HG02588 (cell line): ENCODE measurements around the gene PPM1H.
"Not testable (repeated sequence)": the region's sequence is repeated elsewhere in the genome, so short reads cannot be mapped to it uniquely, and the experiment has no call there.

Source experiments
- ATAC-seq: cut with Tn5 transposase; IDR thresholded peaks from one replicate; pipeline ENCODE4 v1.9.1; 2021; ENCODE audit warnings: mild to moderate bottlenecking, moderate library complexity; ENCODE audit not compliant: unreplicated experiment

PPM1H gene

DNA sequence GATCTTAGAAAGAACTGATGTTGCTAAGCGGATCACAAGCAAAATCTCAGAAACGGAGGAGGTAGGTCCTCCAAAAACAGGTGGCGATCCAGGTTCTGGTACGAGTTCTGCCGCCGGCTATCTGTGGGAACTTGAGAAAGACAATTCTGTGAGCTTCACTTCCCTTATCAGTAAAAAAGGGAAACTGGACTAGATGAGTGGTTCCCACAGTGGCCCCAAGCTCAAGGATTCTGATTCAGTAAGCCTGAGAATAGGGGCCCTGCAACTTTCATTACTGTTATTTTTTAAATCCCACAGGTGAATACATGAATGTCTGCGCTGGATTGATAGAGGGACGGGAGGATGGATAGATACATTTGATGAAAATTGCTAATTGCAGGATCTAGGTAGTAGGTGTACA lies 160.2 kb downstream of the PPM1H start:
- no peak for ATAC-seq

DNA sequence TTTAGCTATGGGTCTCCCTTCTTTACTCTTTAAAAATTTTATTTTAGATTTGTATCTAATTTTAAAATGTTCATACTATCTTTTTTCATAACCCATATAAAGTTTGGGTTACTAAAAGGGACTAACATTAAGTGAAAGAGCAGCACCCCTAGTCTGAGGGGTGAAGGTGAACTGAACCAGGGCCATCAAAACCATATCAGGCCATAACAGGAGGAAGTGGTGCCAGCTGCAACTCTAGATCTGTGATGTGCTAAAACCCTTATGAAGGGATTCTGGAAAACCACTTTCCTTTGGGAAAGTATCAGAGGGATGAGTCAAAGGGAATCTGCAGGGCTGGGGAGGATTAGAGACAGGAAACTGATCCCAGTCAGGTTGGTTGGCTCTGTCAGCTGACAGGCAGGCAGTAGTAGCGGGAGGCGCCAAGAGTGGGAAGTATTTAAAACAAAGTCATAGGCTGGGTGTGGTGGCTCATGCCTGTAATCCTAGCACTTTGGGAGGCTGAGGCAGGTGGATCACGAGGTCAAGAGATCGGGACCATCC lies 162.5 kb downstream of the PPM1H start:
- no peak for ATAC-seq

DNA sequence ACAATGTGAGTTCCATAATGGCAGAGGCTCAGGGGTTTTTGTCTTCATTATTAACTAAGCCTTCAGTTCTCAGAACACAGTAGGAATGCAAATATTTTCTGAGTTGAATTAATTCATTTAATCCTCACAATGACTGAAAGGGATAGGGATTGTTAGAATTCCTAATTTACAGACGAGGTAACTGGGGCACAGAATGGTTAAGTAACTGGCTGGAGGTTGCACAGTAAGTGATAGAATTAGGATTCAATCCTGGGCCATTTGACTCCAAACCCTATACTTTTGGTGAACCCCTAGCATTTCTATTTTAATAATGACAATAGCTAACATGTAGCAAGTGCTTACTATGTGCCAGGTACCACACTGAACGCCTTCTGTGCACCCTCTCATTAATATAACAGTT lies 163.1 kb downstream of the PPM1H start:
- no peak for ATAC-seq

DNA sequence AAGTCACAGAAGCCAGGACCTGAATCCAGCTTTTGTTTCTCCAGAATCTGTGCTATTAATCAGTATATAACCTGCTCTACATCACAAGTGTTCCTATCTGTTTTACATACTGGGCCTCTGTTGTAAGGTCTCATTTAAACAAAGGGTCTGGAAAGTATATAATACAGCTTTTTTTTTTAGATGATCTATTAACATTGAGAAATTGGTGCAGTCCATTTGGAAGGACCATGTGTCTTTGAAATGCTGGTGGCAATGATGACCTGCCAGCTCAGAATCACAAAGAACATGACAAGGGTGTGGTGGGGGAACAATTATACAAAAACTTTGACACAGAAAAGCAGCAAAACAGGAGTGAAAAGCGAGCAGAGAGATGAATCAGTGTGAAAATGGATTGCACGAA lies 164.6 kb downstream of the PPM1H start:
- no peak for ATAC-seq

DNA sequence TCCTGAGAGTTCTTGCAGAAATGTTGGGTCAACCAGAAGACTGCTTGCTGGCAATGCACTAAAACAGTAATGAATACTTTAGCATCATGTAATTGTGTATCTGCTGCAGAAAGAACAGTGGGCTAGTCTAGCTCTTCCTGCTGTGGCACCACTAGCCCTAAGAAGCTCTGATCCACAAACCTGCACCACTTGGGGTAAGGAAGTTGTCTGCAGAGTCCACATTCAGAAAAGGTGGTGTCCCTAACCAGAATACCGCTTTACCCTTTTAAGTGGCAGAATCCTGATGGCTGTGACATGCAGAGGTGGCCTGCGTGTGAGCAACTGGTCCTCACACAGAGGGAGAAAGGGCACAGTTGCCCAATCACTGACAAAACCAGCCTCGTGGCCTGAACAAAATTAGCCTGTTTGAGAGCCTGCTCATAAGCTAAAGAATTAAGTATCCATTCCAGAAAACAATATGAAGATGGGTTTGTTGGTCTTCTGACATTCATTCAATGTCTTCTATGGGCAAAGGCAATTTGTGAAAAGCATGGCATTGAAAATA lies 165.8 kb downstream of the PPM1H start:
- ATAC-seq = no peak

DNA sequence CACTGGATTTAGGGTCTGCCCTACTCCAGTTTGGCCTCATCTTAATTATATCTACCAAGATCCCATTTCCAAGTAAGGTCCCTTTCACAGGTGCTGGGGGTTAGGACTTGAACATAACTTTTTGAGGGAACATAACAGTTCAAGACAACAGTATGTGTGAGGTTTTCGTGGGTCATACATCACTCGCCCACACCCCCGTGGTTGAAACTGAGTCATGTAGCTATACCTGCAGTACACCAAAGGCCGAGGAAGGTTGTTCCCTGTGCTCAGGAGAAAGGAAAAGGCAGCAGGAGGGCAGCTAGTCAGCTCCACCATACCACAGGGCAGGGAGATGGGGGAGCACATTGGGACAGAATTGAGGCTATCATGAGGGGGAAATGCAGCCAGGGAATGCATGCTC lies 167.0 kb downstream of the PPM1H start:
- ATAC-seq = no peak

DNA sequence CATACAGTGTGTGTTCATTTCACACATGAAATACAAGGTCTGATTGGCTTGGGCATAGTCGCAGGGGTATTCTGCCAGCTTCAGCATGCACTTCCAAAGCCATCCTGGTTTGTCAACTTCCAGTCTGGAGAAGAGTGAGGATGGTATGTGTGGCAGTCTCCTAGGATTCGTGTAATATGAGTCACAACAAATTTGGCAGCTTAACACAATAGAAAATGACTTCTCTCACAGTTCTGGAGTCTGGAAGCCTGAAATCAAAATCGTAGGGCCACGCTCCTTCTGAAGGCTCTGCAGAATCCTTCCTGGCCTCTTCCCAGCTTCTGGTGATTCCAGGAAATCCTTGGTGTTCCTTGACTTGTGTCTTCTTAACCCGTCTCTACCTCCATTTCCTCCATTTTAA lies 167.5 kb downstream of the PPM1H start:
- ATAC-seq = no peak

DNA sequence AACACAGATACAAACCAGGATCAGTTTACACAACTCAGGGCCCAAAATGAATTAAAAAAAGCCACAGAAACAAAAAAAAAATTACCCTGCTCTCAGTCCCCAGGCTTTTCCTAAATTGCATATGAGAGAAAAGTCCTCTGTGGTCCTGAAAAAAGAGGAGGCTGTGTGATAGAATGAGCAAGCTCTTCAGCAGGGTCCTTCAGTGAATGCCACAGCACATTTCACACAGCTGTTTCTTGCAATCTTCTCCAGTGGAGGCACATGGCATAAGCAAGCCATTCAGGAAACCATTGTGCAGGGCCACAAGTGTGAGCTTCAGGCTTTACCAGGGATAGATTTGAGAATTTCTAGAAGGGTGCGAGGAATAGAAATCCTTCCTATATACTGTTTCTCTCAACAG lies 168.5 kb downstream of the PPM1H start:
- ATAC-seq = no peak

DNA sequence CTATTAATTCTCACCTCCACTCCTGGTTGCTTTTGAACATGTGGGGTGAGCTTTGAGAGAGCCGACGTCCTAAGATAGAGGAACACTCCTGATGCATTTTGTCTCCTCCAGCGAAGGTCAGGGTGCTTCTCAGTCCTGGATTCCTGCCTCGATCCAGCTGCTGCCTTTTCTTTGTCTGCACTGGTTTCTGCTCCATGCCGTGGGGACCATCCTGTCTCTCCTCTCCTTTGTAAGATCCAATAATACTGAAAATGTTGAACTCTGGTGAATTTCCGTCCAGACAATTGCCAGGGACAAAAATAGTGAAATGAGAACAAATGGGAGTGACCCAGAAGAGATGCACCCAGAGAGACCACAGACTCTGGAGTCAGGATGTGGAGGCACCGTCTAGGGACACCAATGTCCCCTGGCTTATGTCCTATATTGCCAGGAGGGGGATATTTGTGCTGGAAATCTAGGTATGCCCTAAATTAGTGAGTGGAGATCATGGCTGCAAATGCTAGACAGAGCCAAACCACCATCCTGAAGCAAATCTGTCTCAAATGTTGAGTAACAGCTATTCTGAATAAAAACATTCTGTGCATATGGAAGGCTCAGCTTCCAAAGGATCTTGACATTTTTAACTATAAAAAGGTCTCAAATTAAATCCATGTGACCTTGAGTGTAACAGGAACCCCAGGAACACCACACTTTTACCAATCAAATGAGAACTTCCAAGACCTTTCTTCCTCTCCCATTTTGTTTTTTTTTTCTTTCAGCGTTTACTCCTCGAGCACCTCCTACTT lies 170.9 kb downstream of the PPM1H start:
- no peak for ATAC-seq

DNA sequence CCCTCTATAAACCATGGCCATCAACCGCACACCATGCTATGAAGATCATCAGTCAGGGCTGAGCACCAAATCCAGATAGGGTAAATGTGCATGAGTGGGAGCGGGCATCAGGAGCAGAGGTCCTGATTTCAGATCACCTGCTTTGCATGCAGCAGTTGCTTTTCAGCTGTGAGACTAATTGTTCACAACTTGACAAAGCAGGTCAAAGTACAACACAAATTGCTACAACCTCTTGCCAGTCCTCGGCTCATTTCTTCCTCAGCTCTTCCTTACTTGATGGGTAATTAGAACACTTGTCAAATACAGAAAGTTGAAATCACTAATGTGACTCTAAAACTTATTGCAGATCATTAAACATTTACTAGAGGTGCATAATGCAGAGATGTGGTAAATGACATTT lies 171.6 kb downstream of the PPM1H start:
- no peak for ATAC-seq

DNA sequence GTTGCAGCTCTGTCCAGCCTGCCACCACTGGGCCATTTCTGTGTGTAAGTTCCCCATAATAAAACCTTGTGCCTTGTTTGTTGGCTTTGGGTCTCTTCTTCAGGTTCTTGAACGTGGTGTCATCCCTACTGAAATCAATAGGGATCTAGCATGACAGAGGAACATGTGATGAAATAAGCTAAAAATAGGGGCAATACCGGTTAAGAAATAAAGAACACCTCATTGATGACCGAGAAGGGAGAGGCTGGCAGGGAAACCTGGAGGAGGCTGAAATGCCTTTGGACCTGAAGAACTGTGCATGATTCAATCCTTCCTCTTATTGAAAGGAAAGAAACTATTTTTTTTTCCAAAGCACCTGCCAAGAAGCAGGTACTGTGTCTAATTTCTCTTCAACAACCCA lies 172.3 kb downstream of the PPM1H start:
- ATAC-seq = no peak

DNA sequence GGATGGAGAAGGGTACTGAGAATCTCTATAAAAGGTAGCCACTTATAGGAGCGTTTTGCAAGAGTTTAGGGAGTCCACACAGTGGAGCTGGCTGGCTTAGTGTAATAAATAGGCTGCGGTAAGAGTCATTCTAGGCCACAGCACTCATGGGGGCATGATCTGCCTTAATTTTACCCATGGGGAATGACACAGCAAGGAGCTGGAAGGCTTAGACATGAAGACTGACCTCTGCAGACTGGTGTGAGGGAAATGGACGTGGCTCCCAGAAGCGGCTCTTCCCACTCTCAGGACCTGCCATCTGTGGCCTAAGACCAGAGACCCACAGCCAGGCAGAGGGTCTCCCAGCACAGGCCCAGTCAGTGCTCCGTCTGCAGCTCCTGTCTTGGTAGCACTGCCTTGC lies 173.3 kb downstream of the PPM1H start:
- no peak for ATAC-seq

DNA sequence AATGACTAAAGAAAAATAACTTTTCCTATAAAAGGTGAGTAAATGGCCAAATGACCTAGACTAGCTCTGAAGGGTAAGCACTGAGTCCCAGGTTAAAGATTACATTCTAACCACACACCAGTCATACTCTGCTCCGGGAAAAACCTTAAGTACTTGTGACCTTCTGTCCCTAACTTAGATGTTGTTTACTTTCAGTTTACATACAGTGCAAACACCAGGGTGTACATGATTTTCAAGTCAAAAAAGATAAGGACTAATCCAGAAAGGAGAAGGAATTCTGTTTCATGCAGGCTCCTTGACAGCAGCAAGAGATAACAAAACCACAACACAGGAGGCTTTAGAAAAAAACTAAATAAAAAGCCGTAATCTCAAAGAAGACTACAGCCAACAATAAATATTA lies 174.2 kb downstream of the PPM1H start:
- ATAC-seq = peak; percentile 96

DNA sequence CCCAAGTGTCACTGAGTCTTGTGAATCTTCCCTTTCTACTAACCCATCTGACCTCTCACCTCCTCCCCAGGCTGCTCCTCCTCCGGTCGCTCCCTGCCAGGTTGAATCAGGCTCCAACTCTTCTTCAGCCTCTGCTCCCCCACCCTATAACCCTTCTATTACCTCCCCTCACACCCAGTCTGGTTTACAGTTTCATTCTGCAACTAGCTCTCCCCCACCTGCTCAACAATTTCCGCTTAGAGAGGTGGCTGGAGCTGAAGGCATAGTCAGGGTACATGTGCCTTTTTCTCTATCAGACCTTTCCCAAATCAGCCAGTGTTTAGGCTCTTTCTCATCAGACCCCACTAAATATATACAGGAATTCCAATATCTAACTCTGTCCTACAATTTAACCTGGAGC lies 174.6 kb downstream of the PPM1H start:
- ATAC-seq = not testable (repeated sequence)

DNA sequence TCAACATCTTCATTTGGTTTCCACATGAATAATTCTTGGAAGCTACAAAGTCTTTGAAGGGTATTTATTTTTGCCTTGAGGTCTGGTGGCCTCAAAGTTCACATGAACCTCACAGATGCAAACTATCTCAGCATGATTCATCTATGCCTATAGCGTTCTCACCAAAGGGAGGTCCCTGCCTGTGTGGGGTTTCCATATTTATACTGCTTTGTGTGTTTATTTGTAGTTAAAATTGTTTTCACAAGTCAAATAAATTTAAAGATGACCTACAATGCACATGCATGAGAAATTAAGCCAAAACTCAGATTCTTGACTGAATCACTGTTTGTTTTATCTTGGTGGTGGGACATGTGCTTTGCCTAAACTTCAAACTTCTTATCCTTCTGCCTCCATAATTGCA lies 176.7 kb downstream of the PPM1H start:
- no peak for ATAC-seq

DNA sequence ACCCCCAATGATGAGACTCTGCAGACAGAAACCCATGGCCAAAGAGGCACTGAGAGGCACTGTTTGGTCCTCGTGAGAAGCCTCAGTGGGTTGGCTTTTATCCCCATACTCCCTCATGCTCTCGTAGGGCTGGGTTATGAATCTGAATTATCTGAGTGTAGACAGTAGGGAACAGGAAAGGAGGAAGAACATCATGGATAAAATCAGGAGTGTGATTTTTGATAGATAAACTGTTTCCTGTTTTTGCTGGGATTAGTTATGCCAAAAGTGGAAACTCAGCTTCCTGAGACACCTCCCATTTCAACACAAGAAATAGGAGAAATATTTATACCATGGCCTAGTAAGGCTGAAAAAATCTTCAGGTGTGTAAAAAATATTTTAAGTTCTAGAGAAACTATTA lies 177.9 kb downstream of the PPM1H start:
- ATAC-seq = no peak

DNA sequence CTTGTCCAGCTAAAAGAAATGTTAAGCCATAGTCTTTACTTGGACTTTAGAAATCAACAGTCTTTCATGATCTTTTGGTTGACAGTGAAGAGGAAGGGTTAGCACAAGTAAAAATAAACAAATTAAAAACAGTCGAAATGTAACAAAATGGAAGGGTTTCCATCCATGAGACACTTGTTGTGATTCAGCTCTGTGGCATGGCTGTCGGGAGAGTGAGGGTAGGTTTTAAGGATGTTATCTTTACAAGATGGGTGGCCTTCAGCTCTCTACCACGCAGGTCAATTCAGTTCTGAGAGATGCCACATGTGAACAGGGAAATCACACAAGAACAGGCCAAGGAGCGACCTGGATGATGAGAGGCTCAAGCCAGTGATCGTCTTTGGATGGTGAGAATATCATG lies 180.2 kb downstream of the PPM1H start:
- ATAC-seq = no peak

DNA sequence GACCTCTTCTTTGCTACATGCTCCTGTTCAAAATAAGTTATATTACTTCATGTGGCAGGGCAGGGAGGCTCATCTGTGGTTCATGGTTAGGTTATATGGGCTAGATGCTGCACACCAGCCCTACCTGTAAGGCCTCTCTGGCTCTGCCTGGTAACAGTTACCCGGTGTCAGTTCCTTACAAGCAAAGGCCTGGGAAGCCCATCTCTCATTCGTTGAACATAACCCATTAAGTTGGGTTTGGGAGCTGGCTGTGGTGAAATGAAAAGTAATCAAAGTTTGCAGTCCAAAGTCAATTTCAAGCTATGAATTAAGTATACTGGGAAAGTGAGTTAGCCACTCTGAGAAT lies 183.2 kb downstream of the PPM1H start:
- ATAC-seq = no peak

DNA sequence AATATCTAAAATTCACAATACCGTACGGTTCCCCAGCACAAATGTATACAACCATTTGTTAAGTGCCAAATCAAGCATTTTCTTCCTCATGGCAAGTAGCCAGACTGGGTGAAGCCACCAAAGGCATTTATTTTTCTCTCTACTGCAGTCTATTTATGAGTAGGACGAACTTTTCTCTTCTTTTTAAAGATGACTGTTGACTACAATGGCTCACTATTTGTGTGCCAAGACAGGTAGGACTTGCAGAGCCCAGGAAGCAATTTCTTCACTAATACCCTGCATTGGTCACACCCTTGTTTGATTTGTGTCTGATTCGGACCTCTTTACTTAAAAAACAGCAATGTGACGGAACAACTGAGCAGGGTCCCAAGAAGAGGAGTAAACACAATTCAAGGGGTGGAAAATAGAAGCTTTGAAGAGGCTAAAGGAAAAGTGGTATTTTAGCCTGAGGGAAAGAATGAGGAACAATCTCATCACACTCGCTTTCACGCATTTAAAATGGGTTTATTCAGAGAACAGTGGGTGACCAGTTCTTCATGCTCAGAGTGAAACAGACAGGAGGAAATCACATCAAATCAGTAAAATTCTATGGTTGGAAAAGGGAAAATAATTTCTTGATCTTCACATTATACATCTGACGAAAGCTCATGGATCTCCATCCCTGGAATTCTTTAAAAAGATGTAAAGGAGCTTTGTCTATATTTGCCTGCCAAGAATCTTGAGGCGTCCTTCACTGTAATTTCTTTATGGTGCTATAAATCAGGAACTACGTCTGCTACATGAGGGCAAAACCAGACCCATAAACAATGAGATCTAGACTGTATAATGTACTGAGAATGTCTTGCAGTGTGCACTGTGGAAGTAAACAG lies 183.8 kb downstream of the PPM1H start:
- no peak for ATAC-seq

DNA sequence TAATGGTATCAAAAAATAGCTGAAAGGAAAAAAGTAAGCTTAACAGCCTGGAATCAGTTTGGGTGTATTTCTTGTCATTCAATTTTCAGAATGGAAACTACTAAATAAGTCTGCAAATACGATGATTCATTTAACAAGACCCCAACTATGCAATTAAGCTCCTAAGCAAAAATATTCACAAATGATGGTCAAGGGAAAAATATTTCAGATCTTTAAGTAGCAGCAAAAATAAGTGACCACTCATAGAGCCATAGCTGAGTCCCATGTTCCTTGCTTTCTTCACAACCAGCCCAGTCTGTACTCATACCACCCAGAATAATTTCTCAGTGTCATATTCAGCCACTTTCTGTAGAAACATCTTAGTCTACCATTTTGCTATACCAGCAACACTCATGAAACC lies 185.4 kb downstream of the PPM1H start:
- ATAC-seq = no peak

DNA sequence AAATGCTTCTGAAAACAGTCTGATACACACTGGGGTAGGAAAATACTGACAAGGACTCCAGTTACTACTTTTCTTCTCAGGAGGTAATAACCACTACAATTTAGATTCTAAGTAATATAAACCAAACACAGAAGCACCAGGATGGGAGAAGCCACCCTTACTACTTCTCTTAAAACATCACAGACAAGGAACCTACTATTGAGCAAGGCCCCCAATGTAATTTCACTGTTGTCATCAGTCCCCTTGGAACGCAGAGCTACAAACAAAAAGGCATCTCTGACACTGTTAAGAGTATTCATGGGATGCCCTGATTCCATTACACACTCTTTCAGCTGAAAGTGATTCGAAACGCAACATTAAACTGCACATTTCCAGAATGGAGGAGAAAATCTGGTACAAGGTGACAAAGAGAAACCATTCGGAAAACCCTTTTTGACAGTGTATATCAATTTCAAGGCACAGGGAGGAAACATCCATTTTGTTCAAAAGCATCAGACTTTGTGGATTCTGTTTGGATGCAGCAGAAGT lies 185.9 kb downstream of the PPM1H start:
- no peak for ATAC-seq

DNA sequence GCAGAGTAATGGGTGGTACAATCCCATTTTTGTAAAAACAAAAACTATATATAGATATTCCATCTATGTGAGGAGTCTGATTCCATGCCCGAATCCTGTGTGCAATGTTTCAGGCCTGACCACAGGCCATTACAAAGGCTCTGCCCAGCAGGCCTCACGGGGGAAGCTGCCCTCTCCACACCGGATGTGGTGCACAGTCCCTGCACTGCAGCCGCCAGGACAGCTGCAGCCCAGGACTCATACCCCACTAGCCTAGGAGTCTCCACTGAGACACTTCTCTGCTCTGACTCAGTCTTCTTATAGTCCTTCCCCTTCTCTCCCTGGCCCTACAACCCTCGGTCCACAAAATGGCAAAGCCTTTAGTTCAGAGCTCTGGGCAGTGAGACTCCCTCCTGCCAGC lies 190.4 kb downstream of the PPM1H start:
- ATAC-seq = no peak
